Trophoblast cell (in vitro differentiated cells and primary cell): ENCODE data around the gene FHIT.

Experiments used
- DNase-seq, 2 donors: peaks; one replicate each; pipeline ENCODE4 v3.0.0-alpha.2; 2016
- H2AFZ ChIP-seq: 2 replicates; pipeline ENCODE4 v1.6.1; 2013; ENCODE audit warnings: low read length, moderate library complexity, mild to moderate bottlenecking; ENCODE audit not compliant: insufficient read depth, poor library complexity
- H2AK5ac ChIP-seq: 2 replicates; pipeline ENCODE4 v1.6.1; 2013; ENCODE audit warnings: mild to moderate bottlenecking, low read length
- H2BK120ac ChIP-seq: 2 replicates; pipeline ENCODE4 v1.6.1; 2013; ENCODE audit warnings: low read length, mild to moderate bottlenecking, moderate library complexity; ENCODE audit not compliant: insufficient read depth, poor library complexity
- H2BK12ac ChIP-seq: 2 replicates; pipeline ENCODE4 v1.6.1; 2013; ENCODE audit warnings: mild to moderate bottlenecking, low read length, moderate library complexity
- H2BK5ac ChIP-seq: 2 replicates; pipeline ENCODE4 v1.6.1; 2013; ENCODE audit warnings: low read length, low read depth, moderate library complexity, mild to moderate bottlenecking; ENCODE audit not compliant: poor library complexity
- H3K14ac ChIP-seq: 2 replicates; pipeline ENCODE4 v1.6.1; 2013; ENCODE audit warnings: mild to moderate bottlenecking, low read length
- H3K18ac ChIP-seq: 2 replicates; pipeline ENCODE4 v1.6.1; 2013; ENCODE audit warnings: mild to moderate bottlenecking, low read length
- H3K23ac ChIP-seq: 2 replicates; pipeline ENCODE4 v1.6.1; 2013; ENCODE audit warnings: low read length
- H3K27ac ChIP-seq: 2 replicates; pipeline ENCODE4 v1.5.1; 2013; ENCODE audit warnings: low read depth, mild to moderate bottlenecking, inconsistent platforms, low read length, moderate library complexity
- H3K27me3 ChIP-seq: 2 replicates; pipeline ENCODE4 v1.6.1; 2013; ENCODE audit warnings: inconsistent platforms, mild to moderate bottlenecking, low read length, moderate library complexity; ENCODE audit not compliant: insufficient read depth
- H3K36me3 ChIP-seq, 2 experiments: 1 replicate in 1 of 2; 2 replicates in 1 of 2; pipeline ENCODE4 v1.6.1; 2013; ENCODE audit warnings: low read length in 2 of 2, mild to moderate bottlenecking in 2 of 2, moderate library complexity in 1 of 2; ENCODE audit not compliant: insufficient read depth in 2 of 2, control insufficient read depth in 1 of 2
- H3K4ac ChIP-seq: 2 replicates; pipeline ENCODE4 v1.6.1; 2013; ENCODE audit warnings: low read depth, mild to moderate bottlenecking, low read length, moderate library complexity
- H3K4me1 ChIP-seq, 2 experiments: 1 replicate in 1 of 2; 2 replicates in 1 of 2; pipeline ENCODE4 v1.6.1; 2013; ENCODE audit warnings: low read length in 2 of 2, mild to moderate bottlenecking in 2 of 2, moderate library complexity in 1 of 2; ENCODE audit not compliant: insufficient read depth in 2 of 2, control insufficient read depth in 1 of 2
- H3K4me2 ChIP-seq: 2 replicates; pipeline ENCODE4 v1.6.1; 2013; ENCODE audit warnings: inconsistent platforms, mild to moderate bottlenecking, low read length, moderate library complexity
- H3K4me3 ChIP-seq: 2 replicates; pipeline ENCODE4 v1.5.1; 2013; ENCODE audit warnings: mild to moderate bottlenecking, low read depth, low read length, inconsistent platforms
- H3K79me1 ChIP-seq: one replicate; pipeline ENCODE4 v1.6.1; 2013; ENCODE audit warnings: low read length
- H3K79me2 ChIP-seq: 2 replicates; pipeline ENCODE4 v1.6.1; 2013; ENCODE audit warnings: low read length, mild to moderate bottlenecking; ENCODE audit not compliant: control insufficient read depth, insufficient read depth, poor library complexity
- H3K9ac ChIP-seq: 2 replicates; pipeline ENCODE4 v1.6.1; 2013; ENCODE audit warnings: mild to moderate bottlenecking, low read length
- H3K9me3 ChIP-seq: 2 replicates; pipeline ENCODE4 v1.6.1; 2013; ENCODE audit warnings: low read depth, mild to moderate bottlenecking, control low read depth, inconsistent platforms, low read length; ENCODE audit not compliant: insufficient read depth
- H4K12ac ChIP-seq: 2 replicates; pipeline ENCODE4 v1.6.1; 2013; ENCODE audit warnings: low read depth, mild to moderate bottlenecking, low read length, moderate library complexity
- H4K8ac ChIP-seq: 2 replicates; pipeline ENCODE4 v1.6.1; 2013; ENCODE audit warnings: low read depth, mild to moderate bottlenecking, low read length, moderate library complexity
- H4K91ac ChIP-seq: one replicate; pipeline ENCODE4 v1.6.1; 2013; ENCODE audit warnings: low read depth, mild to moderate bottlenecking, low read length, moderate library complexity
- WGBS: extraction: QIAGEN DNeasy Blood & Tissue Kit; methylation state at CpG from one replicate; pipeline ENCODE4 v1.1.7; 2013; ENCODE audit warnings: missing lambda C conversion rate; ENCODE audit not compliant: insufficient read length, insufficient coverage; ENCODE audit errors: extremely low coverage; 5-methylcytosine and 5-hydroxymethylcytosine counted together

The FHIT gene

GRCh38 chr3:60045686-60046085 lies 1205.6 kb downstream of the FHIT start:
- Histone ChIP-seq H3K23ac (no peak overlapping the region), H3K27ac (no peak overlapping the region), H2AFZ (no peak overlapping the region), H2AK5ac (no peak overlapping the region), H2BK12ac (no peak overlapping the region), H4K12ac (no peak overlapping the region), H3K36me3 (no peaks in the 10 kb centered on the region), H3K18ac (no peak overlapping the region), H2BK5ac (no peak overlapping the region), H2BK120ac (no peak overlapping the region), H4K8ac (no peak overlapping the region), H3K79me2 (no peaks in the 10 kb centered on the region), H3K4me2 (no peak overlapping the region), H3K9me3 (no peaks in the 10 kb centered on the region), H3K9ac (no peak overlapping the region), H3K79me1 (no peaks in the 10 kb centered on the region), H4K91ac (no peak overlapping the region), H3K4me3 (no peak overlapping the region), H3K27me3 (no peaks in the 10 kb centered on the region), H3K14ac (no peak overlapping the region), H3K4me1 (no peaks in the 10 kb centered on the region), H3K4ac (no peak overlapping the region)
- WGBS, result no CpG with 5 or more reads among the region's 1 CpG
- DNase-seq, result no peak

DNA sequence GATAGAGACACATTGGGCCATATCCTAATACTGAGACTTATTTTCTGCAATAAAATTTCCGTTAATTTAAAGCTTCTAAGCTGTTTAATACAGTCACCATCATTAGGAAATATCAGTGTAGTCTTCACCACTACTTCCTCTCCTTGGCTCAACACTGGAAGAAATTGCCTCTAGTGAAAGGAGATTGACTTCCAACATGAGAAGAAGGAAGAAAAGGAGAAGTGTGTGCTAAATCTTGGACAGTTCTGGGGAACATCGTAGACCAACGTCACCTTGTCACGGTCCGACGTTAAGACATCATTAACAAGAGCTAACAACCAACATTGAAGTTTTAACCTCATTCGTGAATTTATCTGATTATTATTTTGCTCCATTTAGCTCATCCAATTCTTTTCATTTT lies 1214.4 kb downstream of the FHIT start:
- no peaks in the 10 kb centered on the region for H3K79me2 ChIP-seq
- WGBS, result no CpG with 5 or more reads among the region's 7 CpGs
- H3K23ac ChIP-seq, result no peak overlapping the region
- no peaks in the 10 kb centered on the region for H3K27me3 ChIP-seq
- H2AFZ ChIP-seq, result no peak overlapping the region
- H3K9ac ChIP-seq, result no peak overlapping the region
- H3K36me3 ChIP-seq, result no peaks in the 10 kb centered on the region
- H3K14ac ChIP-seq, result no peak overlapping the region
- H4K91ac ChIP-seq, result no peak overlapping the region
- no peak overlapping the region for H2AK5ac ChIP-seq
- H2BK120ac ChIP-seq, result no peak overlapping the region
- no peak overlapping the region for H4K12ac ChIP-seq
- H3K4me2 ChIP-seq, result no peak overlapping the region
- no peak overlapping the region for H3K18ac ChIP-seq
- no peak overlapping the region for H4K8ac ChIP-seq
- H3K4me3 ChIP-seq, result no peak overlapping the region
- H3K79me1 ChIP-seq, result no peaks in the 10 kb centered on the region
- no peak for DNase-seq
- H2BK12ac ChIP-seq, result no peak overlapping the region
- H3K9me3 ChIP-seq, result no peaks in the 10 kb centered on the region
- no peaks in the 10 kb centered on the region for H3K4me1 ChIP-seq
- no peak overlapping the region for H2BK5ac ChIP-seq
- no peak overlapping the region for H3K27ac ChIP-seq
- H3K4ac ChIP-seq, result no peak overlapping the region

DNA sequence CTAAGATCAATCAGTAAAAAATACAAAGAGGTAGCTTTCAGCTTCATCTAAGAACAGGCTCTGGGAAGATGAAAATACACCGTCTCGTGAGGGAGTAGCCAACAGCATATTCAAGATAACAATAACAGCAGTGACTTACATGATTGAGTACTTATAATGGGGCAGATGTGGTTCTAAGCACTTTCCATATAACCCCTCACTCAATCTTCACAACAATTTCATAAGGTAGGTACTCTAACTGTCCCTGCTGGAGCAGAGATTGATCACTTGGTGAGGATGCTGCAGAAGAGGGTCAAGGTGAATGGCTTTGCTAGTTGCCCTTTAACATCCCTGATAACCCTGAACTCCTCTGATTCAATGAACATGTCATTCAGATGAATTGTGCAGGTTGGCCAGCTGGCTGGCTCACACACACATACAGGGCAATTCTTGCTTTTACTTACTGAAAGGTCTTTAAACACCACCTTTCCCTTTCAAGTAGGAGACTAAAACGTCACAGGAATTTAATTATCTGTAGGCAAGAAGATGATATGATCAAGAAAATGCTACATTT lies 1217.3 kb downstream of the FHIT start:
- H4K12ac ChIP-seq, result no peak overlapping the region
- no peak overlapping the region for H2AFZ ChIP-seq
- no peak overlapping the region for H3K4me3 ChIP-seq
- H3K23ac ChIP-seq, result no peak overlapping the region
- no peaks in the 10 kb centered on the region for H3K36me3 ChIP-seq
- no peaks in the 10 kb centered on the region for H3K27me3 ChIP-seq
- H3K79me1 ChIP-seq, result no peaks in the 10 kb centered on the region
- no peak overlapping the region for H3K9ac ChIP-seq
- no peak overlapping the region for H3K4me2 ChIP-seq
- H3K14ac ChIP-seq, result no peak overlapping the region
- no peaks in the 10 kb centered on the region for H3K9me3 ChIP-seq
- H3K79me2 ChIP-seq, result no peaks in the 10 kb centered on the region
- no peak overlapping the region for H2AK5ac ChIP-seq
- H3K18ac ChIP-seq, result no peak overlapping the region
- H4K8ac ChIP-seq, result no peak overlapping the region
- H3K4ac ChIP-seq, result no peak overlapping the region
- no peaks in the 10 kb centered on the region for H3K4me1 ChIP-seq
- H4K91ac ChIP-seq, result no peak overlapping the region
- no peak overlapping the region for H2BK5ac ChIP-seq
- DNase-seq, result no peak
- no CpG with 5 or more reads among the region's 3 CpGs for WGBS
- no peak overlapping the region for H2BK12ac ChIP-seq
- no peak overlapping the region for H2BK120ac ChIP-seq
- H3K27ac ChIP-seq, result no peak overlapping the region

DNA sequence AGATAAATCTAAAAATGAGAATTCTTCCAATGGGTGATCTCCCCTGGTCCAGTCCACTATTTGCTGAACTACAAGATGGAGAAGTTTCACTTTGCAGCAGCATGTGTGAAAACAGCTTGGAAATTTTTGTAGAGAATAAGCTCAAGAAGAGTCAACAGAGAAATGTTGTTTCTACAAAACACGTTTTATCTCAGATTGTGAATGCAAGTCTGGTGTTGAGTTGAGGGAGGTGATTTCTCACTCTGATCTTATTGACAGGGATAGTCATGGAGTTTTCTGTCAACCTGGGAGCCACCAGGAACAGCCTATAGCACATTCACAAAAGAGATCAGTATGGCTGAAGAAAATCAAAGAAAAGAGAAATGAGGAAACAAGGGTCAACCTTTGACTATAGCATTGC lies 1220.3 kb downstream of the FHIT start:
- no peak overlapping the region for H2AFZ ChIP-seq
- H3K36me3 ChIP-seq, result no peaks in the 10 kb centered on the region
- WGBS, result no CpG with 5 or more reads among the region's 1 CpG
- no peak overlapping the region for H2AK5ac ChIP-seq
- H3K27ac ChIP-seq, result no peak overlapping the region
- no peaks in the 10 kb centered on the region for H3K9me3 ChIP-seq
- no peak for DNase-seq
- no peak overlapping the region for H4K12ac ChIP-seq
- no peak overlapping the region for H3K9ac ChIP-seq
- no peak overlapping the region for H3K4ac ChIP-seq
- no peak overlapping the region for H4K8ac ChIP-seq
- H3K4me2 ChIP-seq, result no peak overlapping the region
- H3K18ac ChIP-seq, result no peak overlapping the region
- H3K4me3 ChIP-seq, result no peak overlapping the region
- no peak overlapping the region for H2BK120ac ChIP-seq
- no peaks in the 10 kb centered on the region for H3K27me3 ChIP-seq
- no peak overlapping the region for H4K91ac ChIP-seq
- no peaks in the 10 kb centered on the region for H3K79me2 ChIP-seq
- H2BK5ac ChIP-seq, result no peak overlapping the region
- H3K23ac ChIP-seq, result no peak overlapping the region
- H3K79me1 ChIP-seq, result no peaks in the 10 kb centered on the region
- no peak overlapping the region for H3K14ac ChIP-seq
- no peak overlapping the region for H2BK12ac ChIP-seq
- H3K4me1 ChIP-seq, result no peaks in the 10 kb centered on the region
